Measurements from ENCODE around the gene ZNF223. TPM values are rescaled to one million over a fixed set of nuclear protein-coding genes. Genes with fewer than 3 reads are reported as not detected.

ZNF223 gene
- total RNA-seq (11.7 TPM), polyA plus RNA-seq (3.6 TPM)

DNA sequence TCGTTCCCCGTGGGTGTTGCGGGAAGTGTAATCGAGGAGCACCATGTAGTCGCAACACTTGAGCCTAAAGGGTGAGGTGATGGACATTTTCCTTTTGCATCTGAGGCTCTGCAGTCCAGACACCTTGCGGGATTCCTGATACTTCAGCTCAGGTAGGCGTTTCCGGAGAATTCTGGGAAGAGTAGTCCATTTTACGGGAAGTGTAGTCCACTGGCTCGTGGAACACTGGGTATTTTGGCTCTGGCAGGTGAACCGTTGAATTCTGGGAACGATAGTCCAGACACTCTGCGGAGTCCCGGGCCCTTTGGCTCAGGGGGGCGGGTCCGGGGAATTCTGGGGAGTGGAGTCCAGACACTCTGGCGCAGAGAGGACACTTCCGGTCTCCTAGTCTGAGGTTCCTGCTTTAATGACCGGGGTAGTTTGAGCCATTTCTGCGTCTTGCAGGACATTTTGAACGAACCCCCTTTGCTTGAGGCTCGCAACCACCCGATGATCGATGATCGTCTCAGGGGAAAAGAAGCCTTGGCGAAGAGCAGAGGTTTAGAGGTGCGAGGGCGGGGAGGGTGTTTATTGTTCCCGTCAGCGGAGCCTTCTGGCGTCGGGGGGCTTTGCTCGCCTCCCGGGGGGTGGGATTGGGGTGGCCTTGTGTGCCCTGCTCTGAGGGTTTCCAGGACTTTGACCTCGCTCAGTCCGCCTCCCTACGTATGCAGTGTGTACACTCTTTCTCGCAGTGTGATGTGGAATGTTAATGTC, at the start of gene ZNF223:
Gene ZNF223, plus strand, starts transcription at position 387 of the 753 bp plus-strand sequence. CDS start 3,141 bp downstream, outside the sequence.
- Histone ChIP-seq H3K27ac (ENCODE audit: low read depth) (peak within 1 kb of the TSS; percentile 64), H3K4me3 (ENCODE audit: low read depth, low read length) (peak within 1 kb of the TSS; percentile 76), H3K36me3 (ENCODE audit: insufficient read depth) (no peaks in the 10 kb centered on the region), H3K4me1 (ENCODE audit: insufficient read depth) (no peaks in the 10 kb centered on the region)
- WGBS = 1% methylated on average over 38 of the region's 38 CpGs
- DNase-seq (ENCODE audit: extremely low spot score) = peak; percentile 97

DNA sequence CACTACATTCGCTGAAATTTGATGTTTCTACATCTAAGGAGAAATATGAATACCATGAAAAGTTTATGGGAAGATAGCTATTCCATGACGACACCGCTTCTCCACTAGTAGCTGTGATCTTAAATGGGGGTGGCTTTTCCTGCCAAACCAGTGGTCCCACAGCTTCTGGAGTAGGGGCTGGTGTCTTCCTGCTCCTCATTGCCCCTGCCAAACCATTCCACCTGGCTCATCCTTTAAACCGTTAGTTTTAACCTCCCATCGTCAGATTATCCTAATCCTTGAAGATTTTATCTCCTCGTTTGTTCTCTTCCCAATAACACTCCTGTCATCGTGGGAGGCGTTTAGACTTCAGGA, 49.6 kb upstream of the ZNF223 start:
- H3K27ac ChIP-seq (ENCODE audit: low read depth) = no peak overlapping the region
- no peaks in the 10 kb centered on the region for H3K36me3 ChIP-seq (ENCODE audit: insufficient read depth)

DNA sequence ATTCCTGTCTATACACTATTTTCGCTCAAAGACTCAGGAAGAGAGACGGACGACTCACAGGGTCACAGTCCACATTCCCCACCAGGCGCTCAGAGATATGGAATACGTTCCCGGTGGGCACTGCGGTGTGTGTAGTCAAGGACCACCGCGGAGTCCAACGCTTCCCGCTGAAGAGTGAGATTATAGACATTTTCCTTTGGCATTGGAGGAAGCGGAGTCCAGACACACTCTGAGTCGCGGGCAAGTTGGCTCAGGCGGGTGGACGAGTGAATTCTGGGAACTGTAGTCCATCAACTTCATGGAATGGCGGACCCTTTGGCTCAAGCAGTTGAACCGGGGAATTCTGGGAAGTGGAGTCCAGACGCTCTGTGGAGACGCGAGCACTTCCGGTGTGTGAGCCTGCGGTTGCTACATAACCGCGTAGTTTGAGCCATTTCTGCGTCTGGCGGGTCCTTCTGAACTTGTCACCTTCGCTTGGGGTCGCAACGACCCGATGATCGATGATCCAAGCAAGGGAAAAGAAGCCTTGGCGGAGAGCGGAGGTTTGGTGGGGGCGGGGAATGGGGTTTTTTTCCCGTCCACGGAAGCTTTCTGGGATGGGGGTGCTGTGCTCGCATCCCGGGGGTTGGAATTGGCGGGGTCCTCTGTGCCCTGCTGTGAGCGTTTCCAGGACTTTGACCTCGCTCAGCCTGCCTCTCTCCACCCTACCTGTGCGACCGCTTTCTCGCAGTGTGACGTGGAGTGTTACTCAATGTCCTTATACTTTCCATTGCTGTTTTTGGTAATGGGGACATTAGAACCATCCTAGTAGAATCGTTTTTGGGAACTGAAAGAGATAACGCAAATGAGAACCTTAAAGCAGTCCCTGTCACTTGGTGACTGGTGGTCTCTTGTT, 49.0 kb upstream of the ZNF223 start, which contains the start of gene ZNF230:
Gene ZNF230, plus strand, starts transcription at position 392 of the 895 bp plus-strand sequence. CDS start 4,122 bp downstream, outside the sequence.
- Histone ChIP-seq H3K4me1 (ENCODE audit: insufficient read depth) (no peaks in the 10 kb centered on the region), H3K27ac (ENCODE audit: low read depth) (peak within 1 kb of the TSS; percentile 42), H3K4me3 (ENCODE audit: low read depth, low read length) (peak within 1 kb of the TSS; percentile 80), H3K36me3 (ENCODE audit: insufficient read depth) (peaks cover 2% of the 10 kb centered on the region)
- DNase-seq (ENCODE audit: extremely low spot score) = peak; percentile 98
- WGBS = under 1% methylated on average over 48 of the region's 48 CpGs

More for the DNA sequence above, 49.6 kb upstream of the ZNF223 start:
- no peak for DNase-seq (ENCODE audit: extremely low spot score)
- H3K4me3 ChIP-seq (ENCODE audit: low read depth, low read length) = peak overlapping the region; percentile 80
- 7% methylated on average over 8 of the region's 8 CpGs for WGBS
- no peaks in the 10 kb centered on the region for H3K4me1 ChIP-seq (ENCODE audit: insufficient read depth)

DNA sequence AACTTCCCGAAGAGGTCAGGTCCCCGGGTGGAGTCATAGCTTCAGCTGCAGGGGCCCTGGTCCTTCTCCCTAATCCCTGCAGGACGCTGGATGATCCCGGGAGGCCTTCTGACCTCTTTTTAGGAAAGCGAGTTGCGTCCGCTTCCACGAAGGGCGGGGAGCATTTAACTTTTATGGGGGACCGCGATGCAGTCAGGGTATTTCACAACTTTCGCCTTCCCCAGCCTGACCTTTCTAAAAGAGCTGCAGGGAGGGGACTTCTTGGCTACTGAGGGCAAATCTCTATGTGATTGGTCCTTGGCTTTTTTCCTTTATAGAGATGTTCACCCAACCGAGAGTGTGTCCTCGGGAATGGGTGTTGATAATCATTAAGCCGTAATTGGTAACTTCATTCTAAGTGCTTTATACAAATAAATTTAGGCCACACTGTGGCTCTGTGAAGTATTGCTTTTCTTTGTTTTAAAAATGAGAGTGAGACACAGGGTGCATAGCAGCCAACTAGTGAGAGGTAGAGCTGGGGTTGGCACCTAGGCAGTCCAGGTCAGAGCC, 48.3 kb upstream of the ZNF223 start:
- H3K27ac ChIP-seq (ENCODE audit: low read depth) = no peak overlapping the region
- no peaks in the 10 kb centered on the region for H3K4me1 ChIP-seq (ENCODE audit: insufficient read depth)
- WGBS = 3% methylated on average over 15 of the region's 15 CpGs
- DNase-seq (ENCODE audit: extremely low spot score) = no peak
- peak overlapping the region; percentile 80 for H3K4me3 ChIP-seq (ENCODE audit: low read depth, low read length)
- peaks cover 7% of the 10 kb centered on the region for H3K36me3 ChIP-seq (ENCODE audit: insufficient read depth)

DNA sequence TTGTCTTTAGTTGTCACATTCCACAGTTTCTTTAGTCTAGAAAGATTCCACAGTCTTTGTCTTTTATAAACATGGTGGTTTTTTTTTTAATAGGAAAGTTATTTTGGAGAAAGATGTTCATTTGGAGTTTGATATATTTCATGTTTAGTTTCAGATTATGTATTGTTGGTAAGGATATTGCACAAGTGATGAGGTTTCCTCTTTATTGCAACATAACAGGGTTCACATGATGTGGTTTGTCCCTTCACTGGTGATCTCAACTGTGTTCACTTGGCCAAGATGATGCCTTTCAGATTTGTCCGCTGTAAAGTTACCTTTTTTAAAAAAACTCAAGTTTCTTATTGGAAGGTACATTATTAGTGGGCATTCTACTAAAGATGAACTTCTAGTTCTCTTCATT, 45.9 kb upstream of the ZNF223 start:
- H3K36me3 ChIP-seq (ENCODE audit: insufficient read depth) = peaks cover 27% of the 10 kb centered on the region
- 95% methylated on average over 1 of the region's 1 CpG for WGBS

DNA sequence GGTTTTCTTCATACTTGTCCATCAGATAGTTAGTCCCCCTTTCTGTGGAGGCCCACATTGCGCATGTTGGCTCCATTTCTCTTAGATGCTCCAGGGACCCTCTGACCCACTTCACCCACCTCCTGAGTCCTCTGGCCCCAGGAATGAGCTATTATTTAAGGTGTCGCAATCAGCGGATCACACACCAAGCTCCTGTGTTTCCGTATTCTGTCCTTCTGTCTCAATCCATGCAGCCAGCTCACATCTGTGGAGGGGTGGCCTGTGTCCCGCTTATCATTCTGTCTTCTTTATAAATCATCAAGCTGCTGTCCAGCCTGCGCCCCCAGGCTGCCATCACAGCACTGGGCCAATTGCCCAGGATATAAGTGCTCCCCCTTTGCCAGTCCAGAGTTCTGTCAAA, 44.4 kb upstream of the ZNF223 start:
- WGBS = 98% methylated on average over 6 of the region's 6 CpGs
- H3K27ac ChIP-seq (ENCODE audit: low read depth) = no peak overlapping the region
- no peak overlapping the region for H3K4me3 ChIP-seq (ENCODE audit: low read depth, low read length)
- DNase-seq (ENCODE audit: extremely low spot score) = no peak
- no peaks in the 10 kb centered on the region for H3K4me1 ChIP-seq (ENCODE audit: insufficient read depth)
- H3K36me3 ChIP-seq (ENCODE audit: insufficient read depth) = peaks cover 32% of the 10 kb centered on the region

More for the DNA sequence above, 45.9 kb upstream of the ZNF223 start:
- Histone ChIP-seq H3K4me1 (ENCODE audit: insufficient read depth) (no peaks in the 10 kb centered on the region), H3K4me3 (ENCODE audit: low read depth, low read length) (no peak overlapping the region), H3K27ac (ENCODE audit: low read depth) (no peak overlapping the region)
- no peak for DNase-seq (ENCODE audit: extremely low spot score)

DNA sequence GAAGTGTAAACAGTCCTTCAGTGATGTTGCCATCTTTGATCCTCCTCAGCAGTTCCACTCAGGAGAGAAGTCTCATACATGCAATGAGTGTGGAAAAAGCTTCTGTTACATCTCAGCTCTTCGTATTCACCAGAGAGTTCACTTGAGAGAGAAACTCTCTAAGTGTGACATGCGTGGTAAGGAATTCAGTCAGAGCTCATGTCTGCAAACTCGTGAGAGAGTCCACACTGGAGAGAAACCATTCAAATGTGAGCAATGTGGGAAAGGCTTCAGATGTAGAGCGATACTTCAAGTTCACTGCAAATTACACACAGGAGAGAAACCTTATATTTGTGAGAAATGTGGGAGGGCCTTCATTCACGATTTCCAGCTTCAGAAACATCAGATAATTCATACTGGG, 41.4 kb upstream of the ZNF223 start:
- peaks cover 32% of the 10 kb centered on the region for H3K36me3 ChIP-seq (ENCODE audit: insufficient read depth)
- H3K4me3 ChIP-seq (ENCODE audit: low read depth, low read length) = no peak overlapping the region

GRCh38 chr19:44019498-44019897, 32.3 kb upstream of the ZNF223 start:
- WGBS = 40% methylated on average over 2 of the region's 2 CpGs
- Histone ChIP-seq H3K36me3 (ENCODE audit: insufficient read depth) (no peaks in the 10 kb centered on the region), H3K4me3 (ENCODE audit: low read depth, low read length) (no peak overlapping the region), H3K27ac (ENCODE audit: low read depth) (no peak overlapping the region), H3K4me1 (ENCODE audit: insufficient read depth) (no peaks in the 10 kb centered on the region)
- no peak for DNase-seq (ENCODE audit: extremely low spot score)

More for the DNA sequence above, 41.4 kb upstream of the ZNF223 start:
- H3K27ac ChIP-seq (ENCODE audit: low read depth) = no peak overlapping the region
- WGBS = 96% methylated on average over 5 of the region's 5 CpGs
- no peak for DNase-seq (ENCODE audit: extremely low spot score)
- no peaks in the 10 kb centered on the region for H3K4me1 ChIP-seq (ENCODE audit: insufficient read depth)

DNA sequence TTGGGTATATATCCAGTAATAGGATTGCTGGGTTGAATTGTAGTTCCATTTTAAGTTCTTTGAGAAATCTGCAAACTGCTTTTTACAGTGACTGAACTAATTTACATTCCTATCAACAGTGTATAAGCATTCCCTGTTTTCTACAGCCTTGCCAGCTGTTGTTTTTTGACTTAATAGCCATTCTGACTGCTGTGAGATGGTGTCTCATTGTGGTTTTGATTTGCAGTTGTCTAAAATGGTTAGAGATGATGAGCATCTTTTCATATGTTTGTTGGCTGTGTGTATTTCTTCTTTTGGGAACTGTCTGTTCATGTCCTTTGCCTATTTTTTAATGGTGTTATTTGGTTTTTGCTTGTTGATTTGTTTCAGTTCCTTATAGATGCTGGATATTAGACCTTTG, 30.6 kb upstream of the ZNF223 start:
- DNase-seq (ENCODE audit: extremely low spot score) = no peak

DNA sequence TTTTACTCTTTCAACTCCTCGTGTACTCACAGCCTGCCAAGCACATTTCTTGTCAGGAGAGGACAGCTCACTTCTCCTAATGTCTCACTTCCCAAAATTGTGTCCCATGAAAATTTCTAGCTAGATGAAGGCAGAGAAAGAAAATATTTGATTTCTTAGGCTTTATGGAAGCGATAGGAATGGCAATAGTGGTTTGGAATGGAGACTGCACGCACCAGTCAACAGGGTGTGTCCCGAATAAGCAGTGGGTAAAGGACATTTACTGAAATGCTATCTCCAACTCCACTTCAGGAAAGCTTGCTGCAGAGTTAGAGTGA, 27.0 kb upstream of the ZNF223 start:
- no peak overlapping the region for H3K27ac ChIP-seq (ENCODE audit: low read depth)

More for the DNA sequence above, 30.6 kb upstream of the ZNF223 start:
- Histone ChIP-seq H3K27ac (ENCODE audit: low read depth) (no peak overlapping the region), H3K4me3 (ENCODE audit: low read depth, low read length) (no peak overlapping the region), H3K4me1 (ENCODE audit: insufficient read depth) (no peaks in the 10 kb centered on the region), H3K36me3 (ENCODE audit: insufficient read depth) (no peaks in the 10 kb centered on the region)

GRCh38 chr19:44025217-44025936, 26.5 kb upstream of the ZNF223 start, which contains the start of gene ZNF222:
TSS of gene ZNF222 (plus strand) at chr19:44025379. CDS start at chr19:44025437, 58 bp downstream.
- Histone ChIP-seq H3K4me1 (ENCODE audit: insufficient read depth) (no peaks in the 10 kb centered on the region), H3K27ac (ENCODE audit: low read depth) (peak within 1 kb of the TSS; percentile 64), H3K4me3 (ENCODE audit: low read depth, low read length) (peak within 1 kb of the TSS; percentile 80), H3K36me3 (ENCODE audit: insufficient read depth) (peaks cover 14% of the 10 kb centered on the region)
- 1% methylated on average over 37 of the region's 37 CpGs for WGBS
- peak; percentile 85 for DNase-seq (ENCODE audit: extremely low spot score)

More for the DNA sequence above, 27.0 kb upstream of the ZNF223 start:
- Histone ChIP-seq H3K36me3 (ENCODE audit: insufficient read depth) (peaks cover 13% of the 10 kb centered on the region), H3K4me3 (ENCODE audit: low read depth, low read length) (peak overlapping the region; percentile 80), H3K4me1 (ENCODE audit: insufficient read depth) (no peaks in the 10 kb centered on the region)
- DNase-seq (ENCODE audit: extremely low spot score) = no peak
- 34% methylated on average over 4 of the region's 4 CpGs for WGBS

- no peak overlapping the region for H3K27ac ChIP-seq (ENCODE audit: low read depth)
- peaks cover 18% of the 10 kb centered on the region for H3K36me3 ChIP-seq (ENCODE audit: insufficient read depth)
- H3K4me1 ChIP-seq (ENCODE audit: insufficient read depth) = no peaks in the 10 kb centered on the region
- H3K4me3 ChIP-seq (ENCODE audit: low read depth, low read length) = no peak overlapping the region
- no peak for DNase-seq (ENCODE audit: extremely low spot score)
- 92% methylated on average over 6 of the region's 6 CpGs for WGBS
Observed at GRCh38 chr19:44026622-44027021, 25.2 kb upstream of the ZNF223 start.

DNA sequence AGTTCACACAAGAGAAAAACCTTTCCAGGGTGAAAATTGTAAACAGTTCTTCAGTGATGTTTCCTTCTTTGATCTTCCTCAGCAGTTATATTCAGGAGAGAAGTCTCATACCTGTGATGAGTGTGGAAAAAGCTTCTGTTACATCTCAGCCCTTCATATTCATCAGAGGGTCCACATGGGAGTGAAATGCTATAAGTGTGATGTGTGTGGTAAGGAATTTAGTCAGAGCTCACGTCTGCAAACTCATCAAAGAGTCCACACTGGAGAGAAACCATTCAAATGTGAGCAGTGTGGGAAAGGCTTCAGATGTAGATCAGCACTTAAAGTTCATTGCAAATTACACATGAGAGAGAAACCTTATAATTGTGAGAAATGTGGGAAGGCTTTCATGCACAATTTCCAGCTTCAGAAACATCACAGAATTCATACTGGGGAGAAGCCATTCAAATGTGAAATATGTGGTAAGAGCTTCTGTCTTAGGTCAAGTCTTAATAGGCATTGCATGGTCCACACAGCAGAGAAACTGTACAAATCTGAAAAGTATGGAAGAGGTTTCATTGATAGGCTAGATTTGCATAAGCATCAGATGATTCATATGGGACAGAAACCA, 19.7 kb upstream of the ZNF223 start:
- no peak for DNase-seq (ENCODE audit: extremely low spot score)
- Histone ChIP-seq H3K4me1 (ENCODE audit: insufficient read depth) (no peaks in the 10 kb centered on the region), H3K36me3 (ENCODE audit: insufficient read depth) (peaks cover 24% of the 10 kb centered on the region), H3K27ac (ENCODE audit: low read depth) (no peak overlapping the region), H3K4me3 (ENCODE audit: low read depth, low read length) (no peak overlapping the region)
- 89% methylated on average over 1 of the region's 1 CpG for WGBS

All from urinary bladder (tissue), 4 donors.